ENCODE measurements around the gene IL18RAP.

IL18RAP gene

DNA sequence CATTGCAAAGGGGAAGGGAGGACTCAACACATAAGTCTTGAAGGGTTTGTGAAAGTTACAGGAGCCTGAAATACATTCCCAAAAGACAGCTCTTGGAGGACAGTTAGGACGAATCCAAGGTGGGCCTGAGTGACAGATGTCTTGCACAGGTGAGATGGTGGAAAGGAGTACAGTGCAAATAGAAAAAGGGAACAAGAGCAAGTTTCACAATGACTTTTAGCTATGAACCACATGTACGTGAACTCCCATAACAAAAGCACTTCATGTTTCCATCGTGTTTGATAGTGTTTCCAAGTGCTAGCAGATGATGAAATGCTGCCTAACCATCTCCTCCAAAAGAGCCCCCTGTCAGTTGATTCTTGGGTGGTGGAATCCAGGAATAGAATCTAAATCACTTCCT lies 1.8 kb downstream of the IL18RAP start:
- no peak for DNase-seq

DNA sequence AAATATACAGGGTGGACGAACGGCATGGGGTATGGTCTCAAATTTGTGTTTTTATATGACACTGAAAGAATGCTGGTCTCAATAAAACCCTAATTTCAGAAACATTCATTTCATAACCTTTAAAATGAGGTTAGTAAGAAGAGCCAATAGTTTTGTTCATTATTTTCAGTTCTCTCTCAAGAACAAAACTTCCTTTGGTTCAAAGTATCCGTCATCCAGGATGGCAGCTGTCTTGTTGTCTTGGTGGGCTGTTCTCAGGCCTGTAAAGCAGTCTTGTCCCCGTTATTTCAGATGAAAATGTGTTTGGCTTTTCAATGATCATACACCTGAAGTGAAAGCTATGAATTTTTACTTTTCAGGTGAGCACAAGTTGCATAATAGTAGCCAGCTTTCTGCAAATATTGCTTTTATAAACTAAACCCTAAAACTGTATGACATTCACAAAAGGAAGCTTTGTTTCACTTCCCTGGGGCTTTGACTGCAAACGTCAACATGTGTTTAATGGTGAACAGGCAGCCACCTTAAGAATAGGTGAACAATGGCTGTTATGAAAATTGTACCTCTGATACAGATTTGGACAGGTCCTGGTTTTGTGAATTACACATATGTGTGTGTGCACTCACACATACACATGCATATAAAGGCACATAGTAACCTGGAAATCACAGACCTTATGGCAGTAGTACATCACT lies 2.6 kb downstream of the IL18RAP start:
- DNase-seq: no peak

DNA sequence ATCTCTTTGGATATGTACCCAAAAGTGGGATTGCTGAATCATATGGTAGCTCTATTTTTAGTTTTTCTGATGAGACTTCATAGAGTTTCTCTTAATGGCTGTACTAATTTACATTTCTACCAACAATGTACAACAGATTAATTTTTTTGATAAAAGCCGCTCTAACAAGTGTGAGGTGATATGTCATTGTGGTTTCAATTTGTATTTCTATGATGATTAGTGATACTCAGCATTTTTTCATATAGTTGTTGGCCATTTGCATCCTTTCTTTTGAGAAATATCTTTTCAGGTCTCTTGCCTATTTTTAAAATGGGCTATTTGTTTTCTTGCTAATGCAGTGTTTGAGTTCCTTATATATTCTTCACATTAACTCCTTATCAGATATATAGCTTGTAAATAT lies 4.3 kb downstream of the IL18RAP start:
- no peak for DNase-seq

DNA sequence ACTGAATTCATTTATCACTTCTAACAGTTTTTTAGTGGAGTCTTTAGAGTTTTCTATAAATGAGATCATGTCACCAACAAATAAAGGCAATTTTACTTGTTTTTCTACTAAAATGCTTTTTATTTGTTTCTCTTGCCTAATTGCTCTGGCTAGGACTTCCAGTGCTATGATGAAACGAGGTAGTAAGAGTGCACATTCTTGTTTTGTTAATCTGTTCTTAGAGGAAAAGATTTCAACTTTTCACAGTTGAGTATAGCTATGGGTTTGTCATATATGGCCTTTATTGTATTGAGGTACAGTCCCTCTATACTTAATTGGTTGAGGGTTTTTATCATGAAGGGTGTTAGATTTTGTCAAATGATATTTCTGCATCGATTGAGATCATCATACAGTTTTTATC lies 5.6 kb downstream of the IL18RAP start:
- no peak for DNase-seq

DNA sequence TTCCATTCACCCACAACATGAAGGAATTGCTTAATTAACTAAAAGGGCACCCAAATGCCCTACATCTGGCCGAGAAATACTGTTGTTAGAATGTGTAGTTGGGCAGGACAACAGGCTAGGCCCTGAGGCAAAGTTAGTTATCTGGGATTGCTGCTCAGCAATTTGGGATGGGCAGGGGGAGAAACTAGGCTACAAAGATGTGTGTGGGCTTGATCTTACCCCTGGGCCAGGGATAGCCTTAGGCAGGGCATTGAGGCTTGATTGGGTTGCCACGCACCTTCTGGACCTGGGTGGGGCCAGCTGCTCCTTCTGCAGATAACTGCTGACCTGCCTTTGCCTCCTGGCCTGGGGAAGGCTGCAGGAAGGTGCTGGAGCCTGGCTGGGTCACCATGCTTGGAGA lies 9.4 kb downstream of the IL18RAP start:
- DNase-seq: no peak

DNA sequence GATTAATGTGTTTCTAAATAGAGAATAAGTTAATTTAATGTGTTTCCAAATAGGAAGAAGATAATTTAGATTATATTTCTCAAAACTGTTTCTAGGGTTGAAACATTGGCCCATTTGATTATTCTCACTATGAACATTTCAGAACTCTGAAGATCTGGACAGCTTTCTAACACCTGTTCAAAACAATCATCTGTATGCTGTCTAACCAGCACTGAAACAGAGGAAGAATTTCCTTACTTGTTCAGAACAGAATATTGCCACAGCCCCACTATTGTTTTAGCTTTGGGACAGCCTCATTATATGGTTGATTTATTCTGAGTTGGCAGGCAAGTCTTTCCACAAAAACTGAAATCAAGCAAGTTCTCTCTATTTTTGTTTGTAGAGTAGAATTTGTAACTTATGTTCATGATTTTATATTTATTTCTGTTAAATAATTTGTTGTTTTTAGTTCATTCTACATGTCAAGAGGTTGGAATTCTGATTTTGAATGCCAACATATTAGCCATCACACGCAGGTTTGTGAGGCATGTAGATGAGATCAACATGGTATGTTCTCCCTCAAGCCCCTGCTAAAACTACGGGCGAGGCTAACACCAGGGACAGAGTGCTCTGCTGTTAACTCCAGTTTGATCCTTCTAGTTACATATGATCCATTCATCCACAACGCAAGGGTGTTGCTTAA lies 11.2 kb downstream of the IL18RAP start:
- no peak for DNase-seq

DNA sequence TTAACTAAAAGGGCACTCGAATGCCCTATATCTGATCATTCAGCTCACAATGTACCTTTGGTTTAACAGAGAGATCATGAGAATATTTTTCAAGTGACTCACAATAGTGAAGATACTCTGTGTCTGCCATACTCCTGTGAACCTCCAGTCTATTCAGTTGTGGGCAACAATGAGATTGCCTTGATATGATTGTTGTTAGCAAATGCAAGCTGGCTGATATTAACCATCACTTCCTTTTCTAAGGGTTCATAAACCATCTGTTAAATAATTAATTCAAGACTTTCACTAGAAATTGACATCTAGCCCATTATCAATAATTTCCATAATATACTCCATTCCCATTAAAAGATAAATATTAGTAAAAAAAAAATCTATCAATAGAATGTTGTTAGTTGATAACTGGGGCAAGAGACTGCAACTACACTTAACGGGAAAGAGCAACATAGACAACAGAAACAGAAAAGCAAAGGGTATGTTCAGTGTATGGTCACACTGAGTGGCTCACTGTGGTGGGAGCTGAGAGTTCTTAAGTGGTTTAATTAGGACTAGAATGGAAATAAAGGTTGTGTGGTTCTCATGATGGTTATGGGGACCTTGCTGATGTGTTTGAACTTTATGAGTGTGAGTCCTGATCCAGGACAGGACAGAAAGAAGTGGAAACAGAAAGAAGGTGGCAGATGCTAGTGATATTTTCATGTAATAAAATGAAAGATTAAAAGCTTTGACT lies 11.9 kb downstream of the IL18RAP start:
- DNase-seq: no peak

DNA sequence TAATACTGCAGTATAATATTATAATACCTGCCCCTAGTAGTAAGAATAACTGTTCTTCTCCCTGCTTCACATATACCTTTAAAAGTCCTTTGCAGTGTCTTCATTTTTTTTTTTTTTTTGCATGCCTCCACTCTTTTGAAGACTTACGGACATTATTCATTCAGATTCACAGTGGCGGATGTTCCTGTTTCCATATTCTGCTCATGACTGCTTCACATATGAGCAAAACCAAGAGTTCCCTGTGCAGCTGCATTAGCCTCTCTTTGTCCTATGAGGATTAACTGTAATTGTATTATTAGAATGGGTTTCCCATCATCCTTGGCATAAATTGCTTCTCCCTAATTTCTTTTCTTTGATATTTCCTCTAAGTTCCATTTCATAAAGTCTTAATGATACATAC lies 12.8 kb downstream of the IL18RAP start:
- no peak for DNase-seq

DNA sequence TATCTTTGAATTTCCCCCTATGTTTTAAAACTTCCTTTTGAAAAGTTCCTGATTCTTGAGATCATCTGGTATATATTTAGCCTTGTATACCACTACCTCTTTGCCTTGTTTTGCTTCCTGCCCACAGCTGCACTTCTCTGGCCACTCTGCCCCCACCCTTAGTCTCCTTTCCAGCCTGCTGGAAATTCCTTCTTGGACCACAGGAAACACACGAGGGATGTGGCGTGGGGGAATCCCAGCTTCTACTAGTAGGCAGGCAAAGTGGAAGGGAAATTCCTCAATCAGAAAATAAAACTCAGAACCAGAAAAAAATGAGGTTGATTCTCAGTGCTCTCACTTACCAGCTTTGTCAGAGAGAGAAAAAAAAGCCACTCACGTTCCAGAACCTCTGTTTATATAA lies 13.4 kb downstream of the IL18RAP start:
- no peak for DNase-seq

DNA sequence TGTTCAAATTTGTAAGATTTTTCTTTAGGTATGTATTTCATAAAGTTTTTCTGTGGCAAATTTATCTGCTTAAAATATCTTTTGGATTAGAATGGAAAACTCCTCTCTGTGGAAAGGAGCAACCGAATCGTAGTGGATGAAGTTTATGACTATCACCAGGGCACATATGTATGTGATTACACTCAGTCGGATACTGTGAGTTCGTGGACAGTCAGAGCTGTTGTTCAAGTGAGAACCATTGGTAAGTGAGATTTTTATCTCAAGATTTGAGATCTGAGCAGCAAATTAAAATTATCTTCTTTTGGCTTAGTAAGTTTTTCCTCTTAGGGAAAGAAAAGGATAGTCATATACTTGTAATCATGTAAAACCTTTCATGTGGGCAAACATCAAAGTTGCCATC lies 14.2 kb downstream of the IL18RAP start:
- no peak for DNase-seq

DNA sequence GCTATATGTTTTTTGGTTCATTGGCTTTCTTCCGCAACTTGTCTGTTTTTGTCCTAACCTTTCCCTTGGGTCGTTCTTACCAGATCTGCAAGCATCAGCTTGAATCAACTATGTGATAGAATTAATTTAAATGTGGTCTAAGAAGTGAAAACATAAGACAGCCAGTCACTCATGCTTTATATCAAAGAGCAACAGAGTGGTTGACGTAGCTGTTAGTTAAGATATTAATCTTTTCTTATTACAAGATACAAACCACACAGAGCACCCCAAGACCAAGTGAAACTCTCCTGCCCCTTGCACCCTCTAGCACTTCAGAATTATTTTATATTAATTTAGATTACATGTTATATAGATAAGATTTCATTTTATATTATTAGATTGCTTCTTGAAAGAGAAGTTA lies 15.2 kb downstream of the IL18RAP start:
- no peak for DNase-seq

DNA sequence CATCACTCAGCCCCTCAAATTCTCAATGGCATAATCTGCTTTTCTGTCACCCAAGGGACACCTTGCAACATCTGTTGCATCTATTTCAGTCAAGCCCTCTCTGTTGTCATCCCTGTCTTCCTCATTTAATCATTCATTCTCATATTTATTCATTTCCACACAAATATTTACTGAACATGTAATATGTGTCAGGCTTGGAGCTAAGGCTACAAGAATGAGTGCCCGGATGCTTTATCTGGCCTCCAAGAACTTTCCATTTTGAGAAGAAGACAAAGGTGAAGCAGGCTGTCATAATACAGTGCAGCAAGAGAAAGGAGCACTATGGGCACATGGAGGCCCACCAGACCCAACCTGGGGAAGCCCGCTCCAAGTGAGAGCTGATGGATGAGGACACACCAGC lies 15.6 kb downstream of the IL18RAP start:
- DNase-seq: no peak

DNA sequence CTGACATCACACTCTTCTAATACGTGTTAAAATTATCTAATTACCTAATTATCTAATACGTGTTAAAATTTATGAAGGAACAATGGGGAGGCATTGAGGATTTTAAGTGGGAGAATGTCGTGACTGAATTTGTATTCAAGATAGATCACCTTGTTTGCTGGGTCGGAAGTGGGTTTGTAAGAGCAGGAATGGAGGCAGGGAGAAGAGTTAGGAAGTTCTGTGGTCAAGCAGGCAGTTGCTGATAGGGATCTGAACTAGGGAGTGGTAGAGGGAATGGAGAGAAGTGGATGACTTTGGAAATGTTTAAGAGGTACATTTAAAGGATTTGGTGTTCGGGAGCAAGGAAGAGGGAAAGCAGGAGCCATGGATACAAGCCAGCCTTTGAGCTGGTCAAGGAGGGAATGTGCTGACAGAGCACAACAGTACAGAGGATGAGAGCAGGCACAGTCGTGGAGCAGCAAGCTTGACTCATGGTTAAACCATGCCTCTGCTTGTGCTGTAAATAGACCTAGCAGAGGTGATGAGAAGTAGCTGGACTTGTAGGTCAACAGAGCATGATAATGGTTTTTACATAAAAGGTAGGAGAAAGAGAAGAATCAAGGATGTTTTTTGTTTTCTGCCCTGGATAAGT lies 16.2 kb downstream of the IL18RAP start:
- no peak for DNase-seq

DNA sequence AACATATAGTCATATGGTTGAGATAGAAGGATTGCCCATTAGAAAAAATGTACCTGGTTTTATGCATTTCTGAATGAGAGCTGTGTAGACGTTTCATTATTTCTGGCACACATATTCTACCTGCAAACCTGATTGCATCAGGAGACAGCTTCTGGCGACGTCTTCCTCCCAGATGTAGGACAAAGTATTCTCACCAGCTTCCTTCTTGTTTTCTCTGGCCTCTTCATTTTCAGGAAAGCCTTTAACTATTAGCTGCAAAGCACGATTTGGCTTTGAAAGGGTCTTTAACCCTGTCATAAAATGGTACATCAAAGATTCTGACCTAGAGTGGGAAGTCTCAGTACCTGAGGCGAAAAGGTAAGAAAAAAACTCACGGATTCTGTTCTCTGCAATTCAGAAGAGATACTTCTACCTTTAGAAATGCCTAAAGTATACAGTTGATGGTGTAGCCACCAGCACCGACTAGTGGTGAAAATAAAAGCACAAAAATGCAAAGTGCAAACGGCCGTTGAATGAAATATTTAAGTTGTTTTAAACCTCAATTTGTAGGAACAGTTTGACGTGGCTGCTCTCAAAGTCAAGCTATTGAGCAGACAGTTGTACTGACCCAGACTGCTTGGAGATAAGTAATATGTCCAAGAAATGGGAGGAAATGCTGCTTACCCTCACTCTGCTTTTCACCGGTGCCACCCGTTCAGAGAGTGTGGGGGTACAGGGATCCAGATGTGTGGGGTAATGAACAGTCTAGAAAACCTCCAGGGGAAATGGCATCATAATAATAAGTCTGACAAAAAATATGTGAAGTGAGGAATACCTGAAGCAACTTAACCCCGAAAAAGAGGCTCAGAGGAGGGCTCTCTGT lies 20.2 kb downstream of the IL18RAP start:
- peak in 2 of 4 experiments; percentile 9 to 18 for DNase-seq

DNA sequence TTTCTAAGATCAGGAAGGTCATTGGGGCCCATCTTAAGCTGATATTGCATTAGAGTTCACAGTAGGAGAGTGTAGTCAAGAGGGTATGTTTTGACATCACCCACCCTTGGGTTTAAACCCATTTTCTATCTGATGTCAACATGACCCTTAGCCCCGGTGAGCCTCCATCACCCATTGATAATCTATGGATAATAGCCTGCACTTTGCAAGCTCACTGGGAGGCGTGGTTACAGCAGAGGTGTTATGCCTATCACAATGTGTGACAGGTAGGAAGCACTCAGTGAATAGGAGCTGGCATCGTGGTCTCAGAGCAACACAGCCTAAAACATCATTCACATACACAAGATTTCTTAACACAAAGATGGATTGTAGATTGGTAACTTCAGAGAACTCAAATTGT lies 21.3 kb downstream of the IL18RAP start:
- no peak for DNase-seq

DNA sequence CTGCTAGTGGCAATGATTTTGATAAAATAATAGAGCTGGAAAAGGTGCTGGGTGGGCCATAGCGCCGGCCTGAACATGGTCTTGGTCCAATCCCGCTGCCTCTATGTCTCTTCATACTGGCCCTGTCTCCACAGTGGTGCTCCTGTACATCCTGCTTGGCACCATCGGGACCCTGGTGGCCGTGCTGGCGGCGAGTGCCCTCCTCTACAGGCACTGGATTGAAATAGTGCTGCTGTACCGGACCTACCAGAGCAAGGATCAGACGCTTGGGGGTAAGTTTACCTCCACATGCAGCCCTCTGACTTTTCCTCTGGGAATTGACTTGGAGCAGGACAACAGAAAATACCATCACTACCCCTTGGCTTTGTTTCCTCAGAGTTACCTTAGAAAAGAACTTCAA lies 24.0 kb downstream of the IL18RAP start:
- no peak for DNase-seq

DNA sequence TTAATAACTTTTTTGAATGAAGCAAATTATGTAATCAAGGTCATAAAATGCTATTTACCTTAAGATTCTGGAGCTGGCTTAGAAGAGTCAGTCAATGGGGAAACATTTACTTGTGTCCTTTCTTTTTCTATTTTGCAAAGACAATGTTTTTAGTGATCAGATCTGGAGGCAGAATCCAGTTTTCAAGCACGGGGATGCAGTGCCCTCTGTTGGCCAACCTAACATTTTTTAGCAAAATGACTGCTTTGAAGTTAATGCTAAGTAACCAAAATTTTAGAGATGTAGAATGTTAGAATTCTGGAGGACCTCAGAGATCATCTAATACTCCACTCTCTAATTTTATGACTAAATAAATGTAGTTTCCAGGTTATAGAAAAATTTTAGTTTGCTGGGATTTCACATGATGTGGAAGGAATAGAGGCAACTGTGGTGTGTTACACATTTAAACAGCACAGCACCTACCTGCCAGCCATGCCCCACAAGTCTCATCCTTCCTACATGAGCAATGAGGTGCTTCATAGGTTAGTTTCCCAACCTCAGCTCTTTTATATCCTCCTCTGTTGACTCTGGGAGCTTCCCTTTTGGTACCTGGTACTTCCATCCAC lies 26.5 kb downstream of the IL18RAP start:
- peak; percentile 27 to 57 (median 32) for DNase-seq

DNA sequence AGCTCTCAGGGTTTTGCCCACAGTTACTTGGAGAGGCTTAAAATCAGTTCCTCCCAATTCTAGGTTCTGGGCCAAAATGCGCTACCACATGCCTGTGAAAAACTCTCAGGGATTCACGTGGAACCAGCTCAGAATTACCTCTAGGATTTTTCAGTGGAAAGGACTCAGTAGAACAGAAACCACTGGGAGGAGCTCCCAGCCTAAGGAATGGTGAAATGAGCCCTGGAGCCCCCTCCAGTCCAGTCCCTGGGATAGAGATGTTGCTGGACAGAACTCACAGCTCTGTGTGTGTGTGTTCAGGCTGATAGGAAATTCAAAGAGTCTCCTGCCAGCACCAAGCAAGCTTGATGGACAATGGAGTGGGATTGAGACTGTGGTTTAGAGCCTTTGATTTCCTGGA lies 29.0 kb downstream of the IL18RAP start:
- DNase-seq: no peak

DNA sequence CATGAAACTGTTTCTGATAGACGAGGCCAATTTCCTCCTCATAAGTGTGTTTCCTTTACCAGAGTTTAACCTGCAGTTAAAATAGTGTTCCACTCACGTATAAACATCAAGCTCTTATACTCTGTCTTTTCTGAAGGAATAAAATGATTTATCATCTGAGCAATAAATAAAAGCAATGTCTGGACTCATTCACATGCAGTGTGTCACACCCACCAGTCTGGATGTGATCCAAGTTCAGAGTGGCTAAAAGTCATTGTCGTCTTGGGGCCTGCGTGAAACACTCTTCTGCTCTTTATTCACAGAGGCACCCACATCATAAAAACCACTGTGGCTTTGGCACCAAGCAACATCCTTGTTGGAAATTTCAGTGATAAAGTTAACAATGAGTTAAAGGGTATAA lies 30.5 kb downstream of the IL18RAP start:
- no peak for DNase-seq

DNA sequence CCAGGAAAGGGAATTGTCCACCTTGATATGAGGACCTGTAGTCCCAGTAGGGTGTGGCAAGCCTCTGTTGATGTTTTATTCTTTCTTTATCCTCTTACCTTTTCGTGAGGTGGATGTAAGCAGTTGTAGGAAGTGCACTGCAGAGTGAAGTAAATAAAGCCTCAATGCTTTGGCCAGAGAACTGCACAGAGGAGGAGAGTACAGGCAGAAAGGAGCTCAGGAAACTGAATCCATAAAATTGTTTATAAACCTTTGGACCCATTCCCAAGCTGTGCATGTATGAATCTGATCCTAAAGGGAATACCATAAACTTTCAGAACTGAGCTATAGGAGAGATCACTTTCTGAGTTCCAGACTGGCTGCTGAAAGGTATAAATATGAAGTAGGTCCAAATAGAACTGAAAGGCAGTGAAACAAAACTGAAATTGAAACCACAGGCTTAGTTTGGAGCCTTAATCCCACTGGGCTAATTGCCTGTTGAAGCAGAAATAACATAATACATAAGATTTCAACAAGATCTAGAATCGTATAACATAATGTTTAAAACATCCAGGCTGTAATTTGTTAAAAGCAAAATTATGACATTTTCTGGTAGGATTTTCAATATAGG lies 32.2 kb downstream of the IL18RAP start:
- no peak for DNase-seq

DNA sequence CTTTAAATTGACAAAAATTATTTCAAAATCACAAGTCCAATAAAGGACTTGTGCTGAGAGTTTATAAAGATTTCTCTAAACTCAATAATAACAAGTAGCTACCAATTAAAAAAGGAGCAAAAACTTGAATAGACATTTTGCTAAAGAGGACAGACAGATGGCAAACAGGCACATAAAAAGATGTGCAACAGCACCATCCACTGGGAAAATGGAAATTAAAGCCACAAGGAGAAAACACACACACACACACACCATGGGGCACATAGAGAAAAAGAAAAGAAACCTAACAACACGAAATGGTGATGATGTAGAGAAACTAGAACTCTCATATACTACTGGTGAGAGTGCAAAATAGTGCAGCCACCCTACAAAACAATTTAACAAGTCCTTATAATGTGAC lies 37.5 kb downstream of the IL18RAP start:
- DNase-seq: no peak

DNA sequence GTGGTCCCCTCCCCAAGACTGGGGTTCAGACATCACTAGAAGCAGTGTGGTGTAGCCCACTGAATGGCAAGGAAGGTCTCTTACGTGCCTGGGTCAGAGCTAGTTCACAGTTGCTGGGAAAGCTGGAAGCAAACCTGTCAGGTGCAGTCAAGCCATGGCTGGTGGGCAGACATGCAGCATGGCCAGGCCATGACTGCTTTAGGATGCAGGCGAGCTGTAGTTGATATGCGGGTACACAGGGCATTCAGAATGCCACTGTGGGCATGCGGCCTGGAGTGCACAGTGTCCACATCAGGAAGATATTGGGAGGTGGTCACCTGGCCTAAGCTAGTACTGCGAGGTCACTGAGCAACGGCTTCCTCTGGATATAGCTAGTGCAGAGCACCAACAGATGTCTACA lies 38.2 kb downstream of the IL18RAP start:
- no peak for DNase-seq

Data from activated CD4-positive, CD25-positive, alpha-beta regulatory T cell (primary cell).